Neural crest cell (in vitro differentiated cells): ENCODE results near the gene CCDC137. TPM values are rescaled to one million over a fixed set of nuclear protein-coding genes. Genes with fewer than 3 reads are reported as not detected.

Source experiments
- DNase-seq: peaks from one replicate; pipeline ENCODE4 v3.0.0; 2021; ENCODE audit warnings: low read depth, mixed read lengths, low spot score
- H3K27ac Mint-ChIP-seq: one replicate; pipeline ENCODE4 v1.8.0; 2021; ENCODE audit warnings: mild to moderate bottlenecking, mixed read lengths; ENCODE audit not compliant: unreplicated experiment
- H3K27me3 Mint-ChIP-seq: 2 replicates; pipeline ENCODE4 v1.8.0; 2021; ENCODE audit warnings: low read depth, mild to moderate bottlenecking, mixed read lengths
- H3K36me3 Mint-ChIP-seq: 2 replicates; pipeline ENCODE4 v1.8.0; 2021; ENCODE audit warnings: low read depth, mild to moderate bottlenecking, mixed read lengths
- H3K4me1 Mint-ChIP-seq: 2 replicates; pipeline ENCODE4 v1.8.0; 2021; ENCODE audit warnings: mixed read lengths
- H3K4me3 Mint-ChIP-seq: one replicate; pipeline ENCODE4 v1.8.0; 2021; ENCODE audit warnings: mild to moderate bottlenecking, mixed read lengths
- H3K9me3 Mint-ChIP-seq: 2 replicates; pipeline ENCODE4 v1.8.0; 2021; ENCODE audit warnings: mixed read lengths
- CTCF ChIP-seq: fragments of 200-600 bp; sonication (generic); conservative IDR thresholded peaks from 2 replicates; pipeline ENCODE4 v1.5.0; 2021; ENCODE audit warnings: antibody characterized with exemption, mild to moderate bottlenecking
- total RNA-seq: library from RNA; stranded (reverse); gene quantifications from 2 replicates; pipeline ENCODE4 v1.2.1, GENCODE V29; 2021

Gene CCDC137
- total RNA-seq, 1 donor from 2014 or later = 38.3 TPM

- Mint-ChIP-seq H3K36me3 (peaks cover 6% of the 10 kb centered on the region), H3K4me3 (no peak overlapping the region), H3K4me1 (no peaks in the 10 kb centered on the region), H3K9me3 (no peaks in the 10 kb centered on the region), H3K27me3 (no peaks in the 10 kb centered on the region), H3K27ac (no peak overlapping the region)
- no peak for DNase-seq
- no peak for TF ChIP-seq CTCF
Measured at GRCh38 chr17:81693509-81694210, 27.1 kb downstream of the CCDC137 start.

GRCh38 chr17:81694810-81695209, 28.3 kb downstream of the CCDC137 start:
- Mint-ChIP-seq H3K36me3 (peaks cover 10% of the 10 kb centered on the region), H3K9me3 (no peaks in the 10 kb centered on the region), H3K4me1 (no peaks in the 10 kb centered on the region), H3K27ac (no peak overlapping the region), H3K4me3 (no peak overlapping the region), H3K27me3 (no peaks in the 10 kb centered on the region)
- no peak for TF ChIP-seq CTCF
- no peak for DNase-seq

GRCh38 chr17:81695211-81695610, 28.7 kb downstream of the CCDC137 start:
- no peak for TF ChIP-seq CTCF
- Mint-ChIP-seq H3K4me1 (no peaks in the 10 kb centered on the region), H3K27me3 (no peaks in the 10 kb centered on the region), H3K4me3 (no peak overlapping the region), H3K36me3 (peaks cover 10% of the 10 kb centered on the region), H3K27ac (no peak overlapping the region), H3K9me3 (no peaks in the 10 kb centered on the region)
- DNase-seq = no peak

- no peaks in the 10 kb centered on the region for H3K9me3 Mint-ChIP-seq
- H3K27ac Mint-ChIP-seq = peak overlapping the region; percentile 62
- TF ChIP-seq CTCF = no peak
- no peak overlapping the region for H3K4me3 Mint-ChIP-seq
- peaks cover 10% of the 10 kb centered on the region for H3K36me3 Mint-ChIP-seq
- no peaks in the 10 kb centered on the region for H3K4me1 Mint-ChIP-seq
- no peaks in the 10 kb centered on the region for H3K27me3 Mint-ChIP-seq
- DNase-seq = no peak
Measured at GRCh38 chr17:81695801-81696200, 29.3 kb downstream of the CCDC137 start.

GRCh38 chr17:81696218-81696941, 29.8 kb downstream of the CCDC137 start:
- H3K36me3 Mint-ChIP-seq = peaks cover 10% of the 10 kb centered on the region
- DNase-seq = no peak
- H3K27me3 Mint-ChIP-seq = no peaks in the 10 kb centered on the region
- TF ChIP-seq CTCF = no peak
- H3K27ac Mint-ChIP-seq = no peak overlapping the region
- H3K4me1 Mint-ChIP-seq = no peaks in the 10 kb centered on the region
- H3K4me3 Mint-ChIP-seq = no peak overlapping the region
- H3K9me3 Mint-ChIP-seq = no peaks in the 10 kb centered on the region
